Measurements from ENCODE around the gene ZNF692.

The ZNF692 gene

GRCh38 chr1:248901578-248901977 lies 42.7 kb upstream of the ZNF692 start:
- no peak for TF ChIP-seq CTCF (IDR thresholded peaks at IDR 0.05; ENCODE audit: borderline replicate concordance, insufficient read depth, low read depth, low read length)
- H3K4me3 ChIP-seq (ENCODE audit: low read depth, low read length): no peak overlapping the region

- no peak for TF ChIP-seq CTCF (IDR thresholded peaks at IDR 0.05; ENCODE audit: borderline replicate concordance, insufficient read depth, low read depth, low read length)
- no peak overlapping the region for H3K4me3 ChIP-seq (ENCODE audit: low read depth, low read length)
Observed at GRCh38 chr1:248900637-248901036, 41.8 kb upstream of the ZNF692 start.

GRCh38 chr1:248897412-248898337 lies 38.8 kb upstream of the ZNF692 start:
- H3K4me3 ChIP-seq (ENCODE audit: low read depth, low read length): no peak overlapping the region
- no peak for TF ChIP-seq CTCF (IDR thresholded peaks at IDR 0.05; ENCODE audit: borderline replicate concordance, insufficient read depth, low read depth, low read length)

- no peak overlapping the region for H3K4me3 ChIP-seq (ENCODE audit: low read depth, low read length)
- no peak for TF ChIP-seq CTCF (IDR thresholded peaks at IDR 0.05; ENCODE audit: borderline replicate concordance, insufficient read depth, low read depth, low read length)
Observed at GRCh38 chr1:248894837-248895236, 36.0 kb upstream of the ZNF692 start.

GRCh38 chr1:248892590-248892989 lies 33.7 kb upstream of the ZNF692 start:
- TF ChIP-seq CTCF (IDR thresholded peaks at IDR 0.05; ENCODE audit: borderline replicate concordance, insufficient read depth, low read depth, low read length): no peak
- H3K4me3 ChIP-seq (ENCODE audit: low read depth, low read length): no peak overlapping the region

GRCh38 chr1:248891758-248892157 lies 32.9 kb upstream of the ZNF692 start:
- TF ChIP-seq CTCF (IDR thresholded peaks at IDR 0.05; ENCODE audit: borderline replicate concordance, insufficient read depth, low read depth, low read length): no peak
- no peak overlapping the region for H3K4me3 ChIP-seq (ENCODE audit: low read depth, low read length)

Data from GM12875 (cell line).